T-helper 2 cell treated with Interferon-gamma antibody and Interleukin-4, amounts not matched to agents 100 ng/mL and 5 ng/mL, for 36 hours (primary cell): Measurements from ENCODE around the gene GLB1L2. TPM values are rescaled to one million over a fixed set of nuclear protein-coding genes. Genes with fewer than 3 reads are reported as not detected.

Experiments used
- intact Hi-C: fragments of 100-400 bp; cut with micrococcal nuclease; formaldehyde crosslinking; loops from one replicate; pipeline ENCODE4 v1.15.1; 2023
- total RNA-seq: library from RNA; stranded (reverse); gene quantifications from 2 replicates; pipeline ENCODE4 v1.2.3, GENCODE V29; 2022

The GLB1L2 gene
- total RNA-seq, 1 donor from 2014 or later = 2.0 TPM

- intact Hi-C loops = no loop called here
Observed at GRCh38 chr11:134417871-134418840, 86.4 kb downstream of the GLB1L2 start.

- intact Hi-C loops = no loop called here
Observed at GRCh38 chr11:134423106-134423505, 91.3 kb downstream of the GLB1L2 start.

DNA sequence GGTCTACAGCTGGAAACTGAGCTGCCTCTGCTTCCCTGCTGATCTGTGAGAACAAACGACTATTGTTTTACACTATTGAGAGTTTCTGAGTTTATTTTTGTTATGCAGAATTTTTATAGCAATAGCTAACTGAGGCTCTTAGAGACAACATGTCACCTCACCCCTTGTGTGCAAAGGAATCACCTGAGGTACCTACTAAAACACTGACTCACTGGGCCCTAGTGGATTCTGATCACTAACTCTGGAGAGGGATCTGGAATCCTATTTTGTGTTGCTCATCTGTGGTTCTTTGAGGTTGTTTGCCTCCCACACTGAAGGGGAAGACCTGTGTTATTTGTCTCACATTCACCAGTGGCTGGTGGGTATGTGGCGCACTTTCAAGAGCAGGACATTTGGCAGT is 93.6 kb downstream of the GLB1L2 start:
- intact Hi-C loops = no loop called here

Other genes with a start within 250 kb of the GLB1L2 start
- gene NCAPD3, start 108.0 kb upstream of the GLB1L2 start, total RNA-seq = 104 TPM in 2 replicates
- gene VPS26B, start 107.3 kb upstream of the GLB1L2 start, total RNA-seq = 55.6 and 56.4 TPM in 2 replicates
- 60.7 and 61.5 TPM in 2 replicates for gene THYN1, start 78.6 kb upstream of the GLB1L2 start, total RNA-seq
- 25.9 and 29.4 TPM in 2 replicates for gene ACAD8, start 78.4 kb upstream of the GLB1L2 start, total RNA-seq
- 10.3 and 11.3 TPM in 2 replicates for gene GLB1L3, start 55.6 kb upstream of the GLB1L2 start, total RNA-seq
- gene B3GAT1, start 80.3 kb downstream of the GLB1L2 start, total RNA-seq = 0.52 and 0.61 TPM in 2 replicates